ENCODE measurements around the gene CNIH3.

The CNIH3 gene

GRCh38 chr1:224767031-224767430 lies 150.9 kb downstream of the CNIH3 start:
- Histone ChIP-seq H3K36me3 (ENCODE audit: control insufficient read depth, insufficient read depth, low read length) (no peaks in the 10 kb centered on the region), H3K27ac (no peak overlapping the region), H3K79me2 (no peaks in the 10 kb centered on the region), H3K9ac (no peak overlapping the region), H2AFZ (no peak overlapping the region), H3K4me3 (ENCODE audit: low read depth, low read length) (no peak overlapping the region), H3K27me3 (ENCODE audit: control insufficient read depth, insufficient read depth, low read length) (no peaks in the 10 kb centered on the region), H3K4me2 (ENCODE audit: low read length) (no peak overlapping the region), H3K9me3 (ENCODE audit: control insufficient read depth, low read length) (no peaks in the 10 kb centered on the region), H3K4me1 (no peaks in the 10 kb centered on the region)
- TF ChIP-seq CTCF (IDR thresholded peaks at IDR 0.05) = no peak

- Histone ChIP-seq H2AFZ (no peak overlapping the region), H3K4me2 (ENCODE audit: low read length) (no peak overlapping the region), H3K4me1 (no peaks in the 10 kb centered on the region), H3K4me3 (ENCODE audit: low read depth, low read length) (no peak overlapping the region), H3K9me3 (ENCODE audit: control insufficient read depth, low read length) (no peaks in the 10 kb centered on the region), H3K27ac (no peak overlapping the region), H3K36me3 (ENCODE audit: control insufficient read depth, insufficient read depth, low read length) (no peaks in the 10 kb centered on the region), H3K9ac (no peak overlapping the region), H3K79me2 (no peaks in the 10 kb centered on the region), H3K27me3 (ENCODE audit: control insufficient read depth, insufficient read depth, low read length) (no peaks in the 10 kb centered on the region)
- no peak for TF ChIP-seq CTCF (IDR thresholded peaks at IDR 0.05)
Measured at GRCh38 chr1:224767676-224768075, 151.6 kb downstream of the CNIH3 start.

GRCh38 chr1:224768971-224769370 lies 152.9 kb downstream of the CNIH3 start:
- Histone ChIP-seq H3K36me3 (ENCODE audit: control insufficient read depth, insufficient read depth, low read length) (no peaks in the 10 kb centered on the region), H3K9ac (no peak overlapping the region), H3K4me3 (ENCODE audit: low read depth, low read length) (no peak overlapping the region), H3K9me3 (ENCODE audit: control insufficient read depth, low read length) (no peaks in the 10 kb centered on the region), H3K27ac (no peak overlapping the region), H3K79me2 (no peaks in the 10 kb centered on the region), H3K4me1 (no peaks in the 10 kb centered on the region), H3K27me3 (ENCODE audit: control insufficient read depth, insufficient read depth, low read length) (no peaks in the 10 kb centered on the region), H2AFZ (no peak overlapping the region), H3K4me2 (ENCODE audit: low read length) (no peak overlapping the region)
- no peak for TF ChIP-seq CTCF (IDR thresholded peaks at IDR 0.05)

GRCh38 chr1:224769452-224770335 lies 153.6 kb downstream of the CNIH3 start:
- Histone ChIP-seq H3K4me1 (no peaks in the 10 kb centered on the region), H3K27ac (no peak overlapping the region), H3K79me2 (no peaks in the 10 kb centered on the region), H3K4me3 (ENCODE audit: low read depth, low read length) (no peak overlapping the region), H2AFZ (no peak overlapping the region), H3K27me3 (ENCODE audit: control insufficient read depth, insufficient read depth, low read length) (no peaks in the 10 kb centered on the region), H3K36me3 (ENCODE audit: control insufficient read depth, insufficient read depth, low read length) (no peaks in the 10 kb centered on the region), H3K9ac (no peak overlapping the region), H3K9me3 (ENCODE audit: control insufficient read depth, low read length) (no peaks in the 10 kb centered on the region), H3K4me2 (ENCODE audit: low read length) (no peak overlapping the region)
- no peak for TF ChIP-seq CTCF (IDR thresholded peaks at IDR 0.05)

- H3K4me1 ChIP-seq = no peaks in the 10 kb centered on the region
- no peak overlapping the region for H3K9ac ChIP-seq
- no peaks in the 10 kb centered on the region for H3K9me3 ChIP-seq (ENCODE audit: control insufficient read depth, low read length)
- no peak overlapping the region for H3K4me3 ChIP-seq (ENCODE audit: low read depth, low read length)
- H3K4me2 ChIP-seq (ENCODE audit: low read length) = no peak overlapping the region
- no peak overlapping the region for H3K27ac ChIP-seq
- H3K36me3 ChIP-seq (ENCODE audit: control insufficient read depth, insufficient read depth, low read length) = no peaks in the 10 kb centered on the region
- TF ChIP-seq CTCF (IDR thresholded peaks at IDR 0.05) = no peak
- H3K79me2 ChIP-seq = no peaks in the 10 kb centered on the region
- H3K27me3 ChIP-seq (ENCODE audit: control insufficient read depth, insufficient read depth, low read length) = no peaks in the 10 kb centered on the region
- H2AFZ ChIP-seq = no peak overlapping the region
Measured at GRCh38 chr1:224770336-224770693, 154.2 kb downstream of the CNIH3 start.

All from parathyroid adenoma (tissue), 2 donors.